ENCODE measurements around the gene KCNG2.

KCNG2 gene

DNA sequence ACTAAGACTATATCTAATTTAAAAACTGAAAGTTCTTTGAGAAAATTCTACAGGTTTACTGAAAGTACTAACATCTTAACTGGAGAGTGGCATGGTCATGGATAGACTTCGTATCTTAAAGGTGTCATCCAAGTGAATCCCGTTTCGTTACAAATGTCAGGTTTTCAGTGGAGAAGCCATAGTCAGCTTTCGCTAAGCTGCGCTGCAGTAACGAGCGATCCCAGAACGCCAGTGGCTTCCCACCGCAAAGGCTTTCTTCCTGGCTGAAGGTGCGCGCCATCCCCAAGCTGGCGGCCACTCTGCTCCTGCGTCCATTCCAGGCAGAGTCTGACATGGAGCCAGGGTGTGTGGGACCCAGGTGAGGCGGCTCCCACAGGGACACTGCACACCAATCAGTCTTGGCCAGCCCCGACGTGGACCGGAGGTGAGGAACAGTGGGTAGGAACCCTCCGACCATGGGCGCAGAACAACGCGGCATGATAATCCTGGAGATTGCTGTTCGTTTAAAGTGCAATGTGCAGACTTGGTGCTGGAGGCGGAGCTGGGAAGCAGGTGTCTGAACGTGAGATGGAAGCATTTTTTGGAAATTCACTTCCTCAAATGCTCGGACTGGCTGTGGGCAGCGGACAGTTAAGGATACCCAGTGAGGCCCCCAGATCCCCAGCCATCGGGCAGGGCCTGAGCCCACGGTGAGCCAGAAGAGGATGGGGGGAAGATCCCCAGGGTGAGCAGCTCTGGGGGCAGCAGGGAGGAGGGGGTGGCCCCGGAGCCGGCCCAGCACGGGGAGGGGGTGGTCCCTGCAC, 27.8 kb upstream of the KCNG2 start:
- DNase-seq = no peak

DNA sequence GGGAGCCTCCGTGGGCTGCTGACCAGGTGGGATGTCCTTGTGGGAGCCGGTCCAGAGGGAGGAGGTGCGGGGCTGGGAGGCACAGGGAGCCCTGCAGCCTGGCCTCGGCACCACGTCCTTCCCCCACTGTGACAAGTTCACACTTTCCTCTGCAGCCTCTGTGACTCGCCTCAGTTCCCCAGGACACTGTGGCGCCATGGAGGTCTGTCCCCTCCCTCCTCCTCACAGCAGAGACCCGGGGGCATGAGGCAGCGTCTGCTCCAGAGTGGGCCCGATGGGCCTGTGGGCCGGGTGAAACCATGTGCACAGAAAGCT, 27.3 kb upstream of the KCNG2 start:
- no peak for DNase-seq

DNA sequence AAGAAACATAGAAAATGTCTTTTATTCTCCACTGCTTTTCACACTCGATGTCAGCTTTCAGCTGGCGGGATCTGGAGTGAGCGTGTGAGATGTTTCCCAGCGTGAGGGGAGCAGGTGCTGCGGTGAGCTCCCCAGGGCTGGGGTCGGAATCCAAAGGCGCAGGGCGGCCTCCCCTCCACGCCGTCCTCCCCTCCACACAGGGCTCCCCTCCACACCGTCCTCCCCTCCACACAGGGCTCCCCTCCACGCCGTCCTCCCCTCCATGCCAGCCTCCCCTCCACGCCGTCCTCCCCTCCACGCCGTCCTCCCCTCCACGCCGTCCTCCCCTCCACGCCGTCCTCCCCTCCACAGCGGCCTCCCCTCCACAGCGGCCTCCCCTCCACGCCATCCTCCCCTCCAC, 26.9 kb upstream of the KCNG2 start:
- DNase-seq = no peak

DNA sequence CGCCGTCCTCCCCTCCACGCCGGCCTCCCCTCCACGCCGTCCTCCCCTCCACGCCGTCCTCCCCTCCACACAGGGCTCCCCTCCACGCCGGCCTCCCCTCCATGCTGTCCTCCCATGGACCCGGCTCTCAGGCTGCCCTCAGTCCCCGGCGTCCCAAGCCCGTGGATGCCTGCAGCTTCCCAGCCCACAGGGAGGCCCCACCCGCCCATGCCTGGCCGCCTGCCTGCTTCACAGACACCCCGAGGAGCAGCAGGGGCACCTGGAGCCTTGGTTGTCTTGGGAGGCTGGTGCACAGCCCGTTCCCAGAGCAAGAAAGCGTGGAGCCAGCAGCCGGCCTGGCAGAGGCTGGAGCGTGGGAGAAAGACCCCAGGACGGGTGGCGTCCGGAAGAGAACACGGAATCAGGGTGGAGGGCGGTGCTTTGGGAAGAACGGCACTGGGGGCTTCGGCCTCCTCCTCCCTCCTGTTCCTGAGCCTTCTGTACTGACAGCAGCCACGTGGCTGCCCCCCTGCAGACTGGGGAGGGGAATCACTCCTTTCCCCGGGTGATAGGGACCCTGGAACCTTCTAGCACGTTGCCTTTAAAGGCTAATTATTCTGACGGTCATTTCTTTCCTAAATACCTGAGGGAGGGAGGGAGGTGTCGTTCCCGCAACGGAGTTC, 26.2 kb upstream of the KCNG2 start:
- no peak for DNase-seq

DNA sequence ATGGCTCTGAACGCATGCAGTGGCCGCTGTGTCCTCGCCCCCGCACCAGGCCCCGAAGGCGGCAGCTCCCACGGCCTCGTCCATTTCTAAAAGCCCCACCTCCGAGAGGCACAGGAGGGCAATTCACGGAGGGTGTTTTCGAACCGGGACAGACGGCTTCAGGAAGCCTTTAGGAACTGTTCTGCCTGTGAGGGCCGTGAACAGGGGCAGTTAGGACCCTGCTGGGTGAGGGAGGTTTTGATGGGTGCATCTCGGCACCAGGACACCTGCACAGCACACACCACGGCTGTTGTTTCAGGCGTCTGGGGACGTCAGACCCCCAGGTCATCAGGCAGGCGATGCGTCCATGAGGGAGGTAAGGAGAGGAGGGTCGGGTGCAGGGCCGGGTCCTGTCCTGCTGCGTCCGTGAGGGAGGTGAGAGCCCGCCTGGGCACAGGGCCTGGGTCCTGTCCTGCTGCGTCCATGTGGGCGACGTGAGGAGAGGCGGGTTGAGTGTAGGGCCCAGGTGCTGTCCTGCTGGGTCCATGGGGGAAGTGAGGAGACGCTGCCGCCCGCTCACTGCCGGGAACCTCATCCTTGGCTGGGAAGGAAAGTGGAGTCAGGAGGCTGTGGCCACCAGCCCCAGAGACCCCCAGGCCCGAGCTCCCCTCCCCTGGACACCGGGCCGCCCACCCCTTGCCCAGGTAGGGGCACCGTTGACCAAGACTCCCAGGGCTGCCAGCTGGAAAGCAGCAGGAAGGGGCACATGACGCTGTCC, 25.5 kb upstream of the KCNG2 start:
- DNase-seq = no peak

DNA sequence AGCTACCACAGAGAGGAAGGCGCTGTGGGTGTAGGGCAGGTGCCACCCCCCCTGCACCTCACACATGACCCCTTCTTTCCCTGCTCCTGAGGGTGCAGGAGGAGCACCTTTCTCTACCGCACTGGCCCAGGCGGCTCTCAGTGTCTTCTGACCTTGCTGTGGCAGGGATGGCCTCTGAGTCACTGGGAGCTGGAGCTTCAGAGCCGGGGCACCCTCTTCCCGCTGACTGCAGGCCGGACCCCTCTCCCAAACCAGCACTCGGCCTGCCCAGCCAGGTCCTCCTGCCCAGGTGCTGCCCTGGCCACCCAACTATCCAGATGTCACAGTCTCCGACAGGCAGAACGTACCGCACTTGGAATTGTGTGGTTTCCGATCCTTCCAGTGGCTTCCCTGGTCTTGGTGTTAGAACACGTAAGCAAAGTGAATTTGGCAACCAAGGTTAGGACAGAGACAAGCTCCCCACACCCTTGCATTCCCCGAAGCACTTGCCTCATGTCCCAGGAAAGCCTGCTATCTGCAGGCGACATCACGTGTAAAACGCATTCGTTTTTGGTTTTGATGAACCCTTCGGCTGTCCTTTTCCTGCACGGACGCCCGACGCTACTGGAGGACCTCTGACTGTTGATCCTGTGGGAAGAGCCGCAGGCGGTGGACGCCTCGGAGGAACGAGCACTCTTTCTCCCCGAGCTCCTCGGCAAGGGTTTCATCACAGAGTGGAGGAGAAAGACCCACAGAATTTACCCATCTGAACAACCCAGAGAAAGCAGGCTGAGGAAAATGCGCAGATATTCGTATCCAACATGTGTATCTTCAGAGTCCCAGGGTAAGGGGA, 24.7 kb upstream of the KCNG2 start:
- no peak for DNase-seq

DNA sequence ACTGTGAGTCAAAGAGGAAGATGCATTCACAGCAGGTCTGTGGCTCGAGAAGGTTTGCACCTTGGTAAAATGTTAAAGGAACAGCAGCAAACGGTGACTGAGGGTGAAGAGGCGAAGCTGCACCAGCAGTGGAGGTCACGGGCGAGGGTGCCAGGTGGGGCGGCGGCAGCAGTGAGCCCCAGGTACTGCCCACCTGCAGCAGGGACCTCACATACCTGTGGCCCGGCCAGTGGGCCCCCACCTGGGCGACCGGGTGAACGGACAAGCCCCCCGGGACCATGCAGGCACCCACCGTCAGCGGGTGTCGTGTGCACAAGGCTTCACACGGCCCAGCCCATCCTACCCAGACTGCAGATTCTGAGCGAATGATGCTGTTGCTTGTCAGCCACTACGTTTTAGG, 23.6 kb upstream of the KCNG2 start:
- no peak for DNase-seq

DNA sequence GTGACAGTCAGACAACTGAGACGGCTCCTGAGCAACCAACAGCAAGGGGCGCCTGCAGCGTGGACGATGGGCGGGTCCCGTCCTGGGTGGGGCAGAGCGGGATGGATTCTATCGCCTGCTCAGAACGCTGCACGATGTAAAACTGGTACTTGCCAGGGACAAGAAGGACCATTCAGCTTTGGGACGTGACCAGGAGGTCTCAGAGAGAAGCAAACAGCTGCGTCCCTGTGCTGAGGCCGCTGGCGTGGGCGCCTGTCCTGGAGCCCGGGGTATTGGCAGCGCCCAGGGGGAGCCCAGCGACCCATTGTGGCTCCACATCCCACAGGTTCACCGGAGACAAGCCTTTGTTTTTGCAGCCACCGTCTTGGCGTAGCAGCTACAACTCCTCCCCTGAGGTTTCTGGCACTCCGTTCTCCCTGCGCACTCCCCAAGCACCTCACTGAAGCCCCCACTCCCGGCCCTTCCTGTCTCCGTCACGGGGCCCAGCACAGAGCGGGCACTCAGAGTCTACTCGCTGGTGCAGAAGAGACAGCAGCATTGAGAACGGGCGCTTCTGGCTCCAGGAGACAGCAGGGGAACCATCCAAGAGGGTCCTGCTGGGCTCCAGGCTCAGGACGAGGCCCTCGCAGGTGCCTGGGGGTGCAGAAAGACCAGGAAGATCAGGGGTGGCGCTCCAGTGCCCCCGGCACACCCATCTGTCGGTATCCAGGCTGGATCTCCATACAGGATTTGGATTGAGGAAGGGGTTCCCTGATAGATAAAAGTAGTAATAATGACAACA, 22.1 kb upstream of the KCNG2 start:
- no peak for DNase-seq

DNA sequence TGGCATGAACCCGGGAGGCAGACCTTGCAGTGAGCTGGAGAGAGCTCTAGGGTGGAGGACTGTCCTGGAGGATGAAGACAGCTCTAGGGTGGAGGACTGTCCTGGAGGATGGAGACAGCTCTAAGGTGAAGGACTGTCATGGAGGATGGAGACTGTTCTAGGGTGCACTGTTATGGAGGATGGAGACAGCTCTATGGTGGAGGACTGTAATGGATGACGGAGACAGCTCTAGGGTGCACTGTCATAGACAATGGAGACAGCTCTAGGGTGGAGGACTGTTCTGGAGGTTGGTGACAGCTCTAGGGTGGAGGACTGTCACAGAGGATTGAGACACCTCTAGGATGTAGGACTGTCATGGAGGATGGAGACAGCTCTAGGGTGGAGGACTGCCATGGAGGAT, 21.1 kb upstream of the KCNG2 start:
- DNase-seq = no peak

DNA sequence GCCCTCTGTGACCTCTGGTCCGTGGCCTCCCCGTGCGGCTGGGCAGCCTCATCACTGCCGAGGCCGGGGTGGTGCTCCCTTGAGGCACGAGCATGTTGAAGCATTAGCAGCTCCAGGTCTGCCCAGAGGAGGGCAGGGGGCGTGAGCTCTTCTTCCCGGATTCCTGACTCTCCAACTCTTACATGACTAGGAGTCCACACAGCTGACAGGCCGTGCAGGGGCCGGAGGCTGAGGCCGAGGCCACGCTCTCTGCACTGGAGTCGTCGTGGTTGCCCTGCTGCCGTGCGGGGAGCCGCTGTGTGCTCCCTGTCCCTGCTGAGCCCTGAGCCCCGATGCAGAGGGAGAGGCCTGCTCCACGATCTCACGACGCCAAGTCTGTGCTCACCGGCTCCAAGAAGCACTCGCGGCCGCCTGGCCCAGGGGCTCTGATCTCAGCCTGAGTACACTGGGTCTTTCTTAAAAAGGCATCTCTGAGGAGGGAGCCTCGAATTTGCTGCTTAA, 19.4 kb upstream of the KCNG2 start:
- no peak for DNase-seq

DNA sequence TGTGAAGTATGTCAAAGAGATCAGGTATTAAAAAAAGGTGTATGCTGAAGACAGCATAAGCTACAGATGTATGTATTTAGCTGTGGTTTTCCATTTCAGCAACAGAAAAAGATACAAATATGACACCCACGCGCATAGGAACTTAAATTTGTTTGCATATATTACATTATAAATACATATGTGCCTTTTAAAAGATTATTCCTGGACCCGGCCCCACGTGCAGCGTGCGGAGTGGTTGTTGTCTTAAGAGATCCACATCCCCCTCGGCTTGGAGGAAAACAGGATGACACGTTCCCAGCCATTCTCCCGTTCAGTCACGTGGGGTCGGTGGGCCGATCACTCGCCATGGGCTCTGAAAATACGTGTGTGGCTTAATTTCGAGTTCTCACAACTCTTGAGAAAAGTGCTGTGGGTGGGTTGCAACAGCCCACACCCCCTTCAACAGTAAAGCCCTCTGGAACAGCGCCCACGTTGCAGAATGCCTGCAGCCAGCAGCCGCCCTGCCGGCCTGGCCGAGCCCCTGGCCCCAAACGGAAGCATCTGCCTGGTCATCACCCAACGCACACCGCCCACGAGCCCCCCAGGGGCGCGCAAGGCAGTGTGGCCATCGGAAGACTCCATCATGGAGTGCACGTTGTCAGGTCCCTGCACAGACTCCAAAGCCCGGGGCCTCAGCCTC, 18.6 kb upstream of the KCNG2 start:
- DNase-seq = no peak

DNA sequence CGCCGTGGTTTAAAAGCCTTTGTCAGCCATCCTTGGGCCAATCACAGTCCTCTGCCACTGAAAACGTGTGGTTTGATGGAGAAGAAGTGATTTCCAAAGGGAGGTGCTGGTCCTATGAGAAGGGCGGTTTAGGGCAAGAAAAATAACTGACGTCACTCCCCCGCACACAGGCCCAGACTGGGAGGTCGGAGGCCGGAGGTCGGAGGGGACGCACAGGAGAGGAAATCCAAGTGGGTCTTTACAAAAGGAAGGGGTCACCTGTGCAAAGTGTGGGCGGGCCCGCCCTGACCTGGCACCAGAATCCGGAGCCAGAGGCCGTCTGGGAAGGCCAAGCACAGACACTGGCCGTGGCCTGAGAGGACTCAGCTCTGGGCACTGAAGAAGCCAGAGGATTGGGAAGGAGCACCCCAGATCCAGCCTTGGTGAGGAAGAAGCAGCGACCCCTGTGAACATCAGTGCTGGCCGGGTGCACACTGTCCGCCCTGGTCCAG, 18.0 kb upstream of the KCNG2 start:
- no peak for DNase-seq

DNA sequence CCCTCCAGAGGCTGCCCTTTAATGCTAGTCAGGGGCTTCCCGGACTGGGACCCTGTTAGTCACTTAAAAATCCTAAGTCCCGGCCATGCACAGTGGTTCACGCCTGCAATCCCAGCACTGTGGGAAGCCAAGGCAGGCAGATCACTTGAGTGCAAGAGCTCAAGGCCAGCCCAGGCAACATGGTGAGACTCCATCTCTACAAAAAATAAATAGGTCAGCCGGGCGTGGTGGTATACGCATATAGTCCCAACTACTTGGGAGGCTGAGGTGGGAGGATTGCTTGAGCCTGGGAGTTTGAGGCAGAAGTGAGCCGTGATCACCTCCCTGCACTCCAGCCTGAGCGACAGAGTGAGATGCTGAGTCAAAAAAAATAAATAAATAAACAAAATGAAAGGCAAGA, 17.2 kb upstream of the KCNG2 start:
- no peak for DNase-seq

DNA sequence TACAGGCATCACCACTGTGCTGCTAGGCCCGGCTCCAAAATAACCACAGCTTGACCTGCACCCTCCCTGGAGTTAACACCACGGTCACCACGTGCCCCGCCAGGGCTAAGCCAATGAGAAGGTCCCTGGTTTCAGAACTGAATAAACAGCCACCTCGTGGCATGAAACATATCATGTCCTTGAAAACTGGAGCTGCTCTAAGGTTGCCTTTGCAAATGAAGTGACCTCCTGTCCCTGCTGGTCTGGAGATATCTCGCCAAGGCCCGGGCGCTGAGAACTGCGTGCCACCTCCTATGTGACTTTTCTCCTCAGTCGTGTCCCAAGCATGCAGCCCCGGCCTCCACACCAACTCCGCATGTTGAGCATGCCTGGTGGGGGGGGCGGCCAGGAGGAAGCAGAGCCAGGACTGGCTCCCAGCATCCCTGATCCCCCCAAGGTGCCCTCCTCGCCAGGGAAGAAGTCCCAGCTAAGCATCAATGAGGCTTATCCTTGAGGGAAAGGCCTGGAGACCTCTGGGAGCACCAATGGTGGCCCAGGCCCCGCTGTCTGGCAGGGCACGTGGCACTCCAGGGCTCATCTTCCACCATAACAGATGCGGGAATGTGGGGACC, 16.3 kb upstream of the KCNG2 start:
- no peak for DNase-seq

DNA sequence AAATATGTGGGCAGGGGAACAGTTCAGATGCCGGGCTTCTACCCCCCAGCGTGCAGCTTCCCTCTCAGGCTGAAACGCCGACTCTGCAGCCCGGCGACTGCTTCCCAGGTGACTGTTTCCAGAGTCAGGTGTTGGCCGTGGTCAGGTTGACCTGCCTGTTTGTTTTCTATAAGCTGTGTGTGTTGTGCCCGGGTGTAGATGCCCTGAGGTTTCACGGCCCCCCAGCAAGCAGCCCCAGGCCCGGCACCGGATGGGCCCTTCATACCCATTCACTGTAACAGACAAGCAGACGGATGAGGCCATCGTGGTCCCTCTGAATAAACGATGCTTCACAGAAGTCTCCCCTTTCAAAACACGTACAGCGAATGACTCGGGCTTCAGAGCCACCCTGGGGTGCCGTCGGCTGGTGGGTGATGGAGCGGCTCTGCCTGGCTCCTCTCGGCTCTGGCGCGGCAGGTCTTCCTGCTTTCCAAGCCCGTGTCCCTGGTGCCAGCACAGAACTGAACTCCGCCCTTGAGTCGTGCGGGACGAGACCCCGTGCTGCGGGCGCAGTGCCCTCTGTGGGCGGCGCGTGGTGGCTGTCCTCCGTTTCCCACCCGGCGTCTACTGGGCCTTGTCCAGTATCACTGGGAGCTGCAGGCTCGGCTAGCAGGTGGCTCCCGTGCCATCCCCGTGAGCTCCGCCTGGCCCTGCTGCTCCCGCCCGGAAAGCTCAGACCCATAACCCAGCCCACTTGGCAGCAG, 15.0 kb upstream of the KCNG2 start:
- no peak for DNase-seq

DNA sequence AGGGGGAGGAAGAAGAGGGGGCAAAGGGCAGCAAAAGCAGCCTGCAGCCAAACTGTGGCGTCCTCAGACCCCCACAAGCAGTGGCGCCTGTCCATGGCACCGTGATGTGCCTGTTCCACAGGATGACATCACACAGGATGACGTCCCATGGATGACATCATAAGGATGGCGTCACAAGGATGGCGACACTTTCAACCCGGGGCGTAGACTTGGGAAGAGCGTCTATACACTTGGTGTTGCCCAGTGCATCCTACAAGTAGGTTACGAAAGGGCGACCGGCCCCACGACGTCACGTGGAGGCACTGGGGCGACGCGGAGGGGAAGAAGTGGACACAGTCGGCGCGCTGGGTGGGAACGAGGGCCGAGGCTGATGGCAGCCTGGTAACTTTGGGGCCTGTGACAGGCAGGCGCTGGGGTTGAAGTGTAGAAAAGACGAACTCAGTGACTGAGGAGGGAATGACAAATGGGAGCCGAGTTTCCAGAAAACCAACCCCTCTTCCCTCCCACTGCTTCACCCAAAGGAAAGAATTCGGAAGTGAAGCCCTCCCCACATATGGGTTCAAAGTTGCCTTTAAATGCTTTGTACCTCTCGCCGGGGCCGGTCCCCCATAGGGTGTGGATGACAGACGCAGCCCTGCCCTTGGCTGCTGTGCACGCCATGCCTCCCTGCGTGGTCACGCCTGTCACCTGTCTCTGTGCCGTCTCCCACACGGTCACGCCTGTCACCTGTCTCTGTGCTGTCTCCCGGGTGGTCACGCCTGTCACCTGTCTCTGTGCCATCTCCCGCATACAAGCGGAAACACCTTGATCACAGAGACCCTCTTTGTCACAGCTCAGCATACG, 13.4 kb upstream of the KCNG2 start:
- no peak for DNase-seq

DNA sequence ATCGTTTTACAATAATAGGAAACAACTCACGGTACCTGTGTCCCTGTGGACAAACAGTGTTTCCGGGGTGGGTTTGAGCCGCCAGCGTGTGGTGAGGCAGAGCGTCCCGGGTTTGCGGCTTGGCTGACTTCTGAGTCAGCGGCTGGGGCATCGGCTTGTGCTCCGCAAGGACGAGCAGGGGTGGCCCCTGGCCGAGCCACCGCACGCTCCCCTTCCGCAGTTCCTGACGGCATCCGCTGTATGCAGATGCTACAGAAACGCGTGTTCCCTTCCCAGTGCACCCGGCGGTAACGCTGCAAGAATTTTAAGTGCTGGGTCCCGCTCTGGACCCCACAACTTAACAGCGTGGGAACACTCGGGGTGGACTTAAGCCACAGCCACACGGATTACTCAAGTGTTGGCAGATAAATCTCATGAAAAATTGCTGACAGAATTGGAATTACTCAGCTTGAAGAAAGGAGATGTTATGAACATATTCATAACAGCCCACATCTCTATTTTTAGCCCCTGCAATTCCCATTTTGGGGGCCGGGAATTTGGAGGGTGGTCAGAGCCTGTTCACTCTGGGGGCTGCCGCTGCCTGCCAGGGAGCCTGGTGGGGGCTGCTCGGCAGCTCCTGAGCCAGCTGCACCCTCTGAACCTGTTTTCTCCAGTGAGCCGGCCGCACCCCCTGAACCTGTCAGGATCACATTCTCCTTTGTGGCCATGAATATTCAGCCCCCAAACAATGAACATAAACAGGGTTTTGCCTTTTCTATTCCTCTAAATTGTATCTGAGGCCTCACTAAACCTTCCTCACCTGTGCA, 12.6 kb upstream of the KCNG2 start:
- no peak for DNase-seq

DNA sequence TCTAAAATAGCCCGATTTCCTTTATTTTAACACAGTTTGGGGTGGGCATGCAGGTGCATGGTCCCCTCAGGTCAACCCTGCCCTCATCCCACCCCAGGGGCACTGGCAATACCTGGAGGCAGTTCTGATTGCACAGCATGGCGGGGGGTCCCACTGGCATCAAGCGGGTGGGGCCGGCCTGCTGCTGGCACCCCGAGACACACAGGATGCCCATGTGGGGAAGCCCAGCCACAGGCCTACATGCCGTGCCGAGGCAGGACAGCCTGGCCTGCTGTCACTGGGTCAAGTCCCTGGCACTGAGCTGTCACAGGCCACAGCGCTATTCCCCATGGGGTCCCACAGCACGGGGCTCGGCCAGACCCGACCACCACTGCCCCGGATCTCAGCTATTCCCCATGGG, 11.9 kb upstream of the KCNG2 start:
- DNase-seq = no peak
